GM12873 (cell line): ENCODE results near the gene CFAP99.

Source experiments
- TF ChIP-seq, protein P1 (sequence below): IDR thresholded peaks from 2 replicates; pipeline ENCODE4 v1.5.1; 2012; ENCODE audit warnings: low read depth, mild to moderate bottlenecking, moderate library complexity, low read length, control low read depth; ENCODE audit not compliant: insufficient read depth; ENCODE audit errors: missing control alignments

The CFAP99 gene

GRCh38 chr4:2415213-2415612 lies 3.5 kb upstream of the CFAP99 start:
- TF ChIP-seq, protein P1, sequence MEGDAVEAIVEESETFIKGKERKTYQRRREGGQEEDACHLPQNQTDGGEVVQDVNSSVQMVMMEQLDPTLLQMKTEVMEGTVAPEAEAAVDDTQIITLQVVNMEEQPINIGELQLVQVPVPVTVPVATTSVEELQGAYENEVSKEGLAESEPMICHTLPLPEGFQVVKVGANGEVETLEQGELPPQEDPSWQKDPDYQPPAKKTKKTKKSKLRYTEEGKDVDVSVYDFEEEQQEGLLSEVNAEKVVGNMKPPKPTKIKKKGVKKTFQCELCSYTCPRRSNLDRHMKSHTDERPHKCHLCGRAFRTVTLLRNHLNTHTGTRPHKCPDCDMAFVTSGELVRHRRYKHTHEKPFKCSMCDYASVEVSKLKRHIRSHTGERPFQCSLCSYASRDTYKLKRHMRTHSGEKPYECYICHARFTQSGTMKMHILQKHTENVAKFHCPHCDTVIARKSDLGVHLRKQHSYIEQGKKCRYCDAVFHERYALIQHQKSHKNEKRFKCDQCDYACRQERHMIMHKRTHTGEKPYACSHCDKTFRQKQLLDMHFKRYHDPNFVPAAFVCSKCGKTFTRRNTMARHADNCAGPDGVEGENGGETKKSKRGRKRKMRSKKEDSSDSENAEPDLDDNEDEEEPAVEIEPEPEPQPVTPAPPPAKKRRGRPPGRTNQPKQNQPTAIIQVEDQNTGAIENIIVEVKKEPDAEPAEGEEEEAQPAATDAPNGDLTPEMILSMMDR: no peak

- TF ChIP-seq, protein P1: no peak
These were observed 2.7 kb upstream of the CFAP99 start for GRCh38 chr4:2415881-2416563.

DNA sequence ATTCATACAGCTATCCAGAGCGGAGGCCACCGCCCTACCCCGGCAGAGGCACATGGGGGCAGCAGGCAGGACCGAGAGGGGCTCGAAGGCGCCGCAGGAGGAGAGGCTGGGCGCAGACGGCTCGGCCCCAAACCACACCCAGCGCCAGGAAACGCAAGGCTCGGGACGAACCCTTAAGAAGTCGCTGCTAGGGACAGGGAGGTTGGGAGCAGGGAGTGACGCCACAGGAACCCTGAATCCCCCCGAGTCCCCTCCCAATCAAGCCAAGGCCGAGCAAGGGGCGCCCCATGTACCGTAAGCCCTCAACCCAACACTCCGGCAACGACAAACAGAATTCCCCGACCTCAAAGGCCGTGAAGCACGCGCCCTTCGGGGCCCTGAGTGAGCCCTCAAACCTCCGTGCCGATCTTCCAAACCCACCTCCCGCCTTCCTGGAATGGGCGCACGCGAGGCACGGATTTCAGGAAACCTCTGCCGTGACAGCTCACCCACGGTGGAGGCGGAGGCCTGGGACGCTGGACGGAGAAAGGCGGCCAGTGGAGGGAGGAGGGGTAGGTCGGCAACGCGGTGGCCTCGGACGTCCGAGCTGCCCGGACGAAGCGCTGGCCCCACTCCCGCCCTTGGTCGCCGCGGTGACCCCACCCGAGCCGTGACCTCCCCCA lies 2.1 kb upstream of the CFAP99 start:
- TF ChIP-seq, protein P1: no peak

DNA sequence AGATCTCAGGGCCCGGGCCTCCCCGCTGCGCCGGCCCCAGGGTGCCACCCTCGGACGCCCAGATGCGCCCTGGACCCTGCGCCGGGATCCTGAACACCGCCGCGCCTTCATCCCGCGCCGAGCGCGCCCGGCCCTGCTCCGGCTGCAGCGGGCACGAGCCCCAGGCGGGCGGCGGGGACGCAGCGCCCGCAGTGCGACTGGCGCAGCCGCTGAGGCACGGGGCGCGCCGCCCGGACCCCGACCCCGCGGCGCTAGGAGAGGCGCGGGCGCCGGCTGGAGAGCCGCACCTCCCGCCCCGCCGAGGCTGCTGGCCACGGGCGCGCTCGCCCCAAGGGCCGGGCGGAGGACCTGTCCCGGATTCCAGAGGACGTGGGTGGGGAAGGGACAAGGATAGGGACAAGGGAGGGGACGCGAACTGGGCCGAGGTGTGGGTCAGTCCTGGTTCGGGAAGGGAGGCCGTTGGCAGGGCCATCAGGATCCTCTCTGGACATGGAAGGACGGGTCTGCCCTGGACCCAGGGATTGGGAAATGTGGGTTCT lies 1.5 kb upstream of the CFAP99 start:
- TF ChIP-seq, protein P1: no peak

- TF ChIP-seq, protein P1: no peak
These were observed 748 bp upstream of the CFAP99 start, which contains the start of gene ZFYVE28 for GRCh38 chr4:2417765-2418649. TSS of gene ZFYVE28 (minus strand) at chr4:2418645. CDS start at chr4:2418323, 322 bp downstream.

- TF ChIP-seq, protein P1: no peak
These were observed 1.1 kb downstream of the CFAP99 start for GRCh38 chr4:2419814-2420213.

DNA sequence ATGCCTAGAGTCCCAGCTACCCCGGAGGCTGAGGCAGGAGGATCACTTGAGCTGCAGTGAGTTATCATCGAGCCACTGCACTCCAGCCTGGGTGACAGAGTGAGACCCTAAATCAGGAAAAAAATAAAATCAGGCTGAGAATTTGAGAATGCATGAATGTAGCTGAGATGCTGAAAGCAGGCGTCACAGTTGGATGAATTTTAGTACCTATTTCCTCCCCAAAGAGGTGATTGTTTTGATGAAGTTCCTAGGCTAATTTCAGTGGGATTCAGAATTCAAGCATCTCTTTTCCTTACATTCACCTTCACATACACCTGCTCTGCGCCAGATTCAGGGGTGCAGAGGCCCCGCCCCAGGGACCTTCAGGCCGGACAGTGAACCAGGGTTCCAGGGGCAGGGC lies 3.2 kb downstream of the CFAP99 start:
- TF ChIP-seq, protein P1: no peak
